Measurements from ENCODE around the gene MEIS2.

Gene MEIS2

GRCh38 chr15:37007301-37007700, 93.0 kb downstream of the MEIS2 start:
- Histone ChIP-seq H3K27me3 (ENCODE audit: control insufficient read depth in 1 of 2, insufficient read depth in 2 of 2, low read length in 2 of 2) (no peaks in the 10 kb centered on the region), H3K9me3 (ENCODE audit: control insufficient read depth in 2 of 2, low read length in 2 of 2) (no peaks in the 10 kb centered on the region), H3K4me3 (ENCODE audit: low read length in 2 of 2) (no peak overlapping the region), H3K9ac (ENCODE audit: low read length in 2 of 2) (no peak overlapping the region), H3K36me3 (ENCODE audit: control insufficient read depth in 2 of 2, insufficient read depth in 2 of 2, low read length in 2 of 2) (peaks cover 0 to 2% of the 10 kb centered on the region in 2 donors), H3K27ac (ENCODE audit: low read length) (no peak overlapping the region), H3K4me1 (ENCODE audit: control insufficient read depth, insufficient read depth, low read length) (no peaks in the 10 kb centered on the region)

DNA sequence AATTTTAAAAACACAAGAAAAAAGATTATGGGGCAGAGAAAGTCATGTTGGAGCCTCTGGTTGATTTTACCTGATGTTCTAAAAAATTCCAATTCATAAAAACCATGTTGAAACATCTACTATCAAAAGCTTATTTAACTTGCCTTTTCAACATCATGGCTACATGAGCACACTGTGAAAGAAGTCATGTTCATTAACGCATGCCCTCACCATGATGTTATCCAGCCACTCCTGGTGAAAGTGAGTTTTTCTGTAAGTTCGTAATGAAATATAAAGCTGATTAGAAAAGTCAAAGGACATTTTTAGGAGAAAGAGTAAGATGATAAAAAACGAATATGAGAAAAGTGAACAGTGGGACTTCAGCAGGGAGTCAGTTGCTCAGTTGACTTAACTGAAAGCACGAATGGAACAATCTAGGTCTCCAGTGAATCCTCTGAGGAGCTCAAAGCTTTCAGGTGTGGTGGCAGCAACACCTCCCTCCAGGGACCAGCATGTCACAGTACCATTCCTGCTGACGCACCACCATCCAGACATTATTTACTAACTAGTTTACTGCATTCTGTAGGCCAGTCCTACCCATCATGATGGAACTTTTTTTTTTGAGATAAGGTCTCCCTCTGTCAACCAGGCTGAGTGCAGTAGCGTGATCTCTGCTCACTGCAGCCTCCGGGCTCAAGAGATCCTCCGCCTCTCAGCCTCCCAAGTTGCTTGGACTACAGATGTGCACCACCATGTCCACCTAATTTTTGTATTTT, 95.2 kb downstream of the MEIS2 start:
- Histone ChIP-seq H3K9me3 (ENCODE audit: control insufficient read depth in 2 of 2, low read length in 2 of 2) (no peaks in the 10 kb centered on the region), H3K27me3 (ENCODE audit: control insufficient read depth in 1 of 2, insufficient read depth in 2 of 2, low read length in 2 of 2) (no peaks in the 10 kb centered on the region), H3K27ac (ENCODE audit: low read length) (no peak overlapping the region), H3K36me3 (ENCODE audit: control insufficient read depth in 2 of 2, insufficient read depth in 2 of 2, low read length in 2 of 2) (peaks cover 0 to 2% of the 10 kb centered on the region in 2 donors), H3K4me1 (ENCODE audit: control insufficient read depth, insufficient read depth, low read length) (no peaks in the 10 kb centered on the region), H3K9ac (ENCODE audit: low read length in 2 of 2) (no peak overlapping the region), H3K4me3 (ENCODE audit: low read length in 2 of 2) (no peak overlapping the region)

DNA sequence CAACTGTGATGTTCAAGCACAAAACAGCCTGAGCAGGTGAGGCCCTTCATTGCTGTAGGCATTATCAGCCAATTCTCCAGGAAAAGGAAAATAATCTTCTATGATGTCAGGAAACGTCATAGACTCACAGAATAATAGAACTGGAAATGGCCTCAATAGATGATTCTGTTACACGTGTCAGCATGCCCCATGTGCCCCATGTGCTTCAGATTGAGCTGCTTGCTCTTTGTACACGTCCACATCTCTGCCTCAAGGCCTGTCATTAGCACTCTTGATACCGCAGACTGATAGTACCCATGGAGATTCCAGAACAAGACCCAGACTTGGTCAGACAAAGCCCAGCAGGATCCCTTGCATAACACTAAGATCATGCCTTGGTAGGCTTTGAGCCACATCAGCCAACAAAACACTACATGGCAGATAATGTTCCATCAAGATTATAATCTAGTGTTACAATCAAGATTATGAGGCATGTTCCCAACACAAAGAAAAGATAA, 95.9 kb downstream of the MEIS2 start:
- H3K27ac ChIP-seq (ENCODE audit: low read length), result no peak overlapping the region
- no peaks in the 10 kb centered on the region for H3K4me1 ChIP-seq (ENCODE audit: control insufficient read depth, insufficient read depth, low read length)
- H3K9me3 ChIP-seq (ENCODE audit: control insufficient read depth in 2 of 2, low read length in 2 of 2), result no peaks in the 10 kb centered on the region
- no peak overlapping the region for H3K4me3 ChIP-seq (ENCODE audit: low read length in 2 of 2)
- no peaks in the 10 kb centered on the region for H3K27me3 ChIP-seq (ENCODE audit: control insufficient read depth in 1 of 2, insufficient read depth in 2 of 2, low read length in 2 of 2)
- H3K36me3 ChIP-seq (ENCODE audit: control insufficient read depth in 2 of 2, insufficient read depth in 2 of 2, low read length in 2 of 2), result peaks cover 0 to 2% of the 10 kb centered on the region in 2 donors
- H3K9ac ChIP-seq (ENCODE audit: low read length in 2 of 2), result no peak overlapping the region

DNA sequence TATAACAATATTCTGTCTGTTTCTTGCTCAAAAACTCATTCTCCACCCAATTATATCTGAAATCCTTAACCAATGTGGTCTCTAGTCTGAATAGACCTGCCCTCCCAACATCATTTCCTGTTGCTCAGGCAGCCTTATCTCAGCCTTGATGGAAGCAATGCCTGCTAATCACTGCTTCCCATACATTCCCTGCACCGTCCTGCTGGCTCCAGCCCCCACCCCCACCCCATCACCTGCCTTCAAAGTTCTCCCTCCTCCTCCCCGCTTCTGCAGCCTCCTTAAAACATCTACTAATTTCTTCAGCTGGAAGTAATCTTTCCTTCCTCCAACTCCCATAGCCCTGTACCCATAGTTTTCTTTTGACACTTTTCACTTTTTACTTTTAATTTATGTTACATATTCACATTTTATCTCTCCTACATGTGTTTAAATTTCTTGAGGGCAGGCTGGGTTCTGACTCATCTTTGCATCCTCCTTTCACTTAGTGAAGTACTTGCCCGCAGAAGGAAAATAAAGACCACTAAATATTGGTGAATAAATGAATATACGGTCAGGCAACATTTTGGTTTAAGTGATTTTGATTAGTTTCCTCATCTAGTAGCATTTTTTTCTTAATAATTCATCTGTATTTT, 98.2 kb downstream of the MEIS2 start:
- Histone ChIP-seq H3K27ac (ENCODE audit: low read length) (no peak overlapping the region), H3K9me3 (ENCODE audit: control insufficient read depth in 2 of 2, low read length in 2 of 2) (no peaks in the 10 kb centered on the region), H3K36me3 (ENCODE audit: control insufficient read depth in 2 of 2, insufficient read depth in 2 of 2, low read length in 2 of 2) (peaks cover 2 to 3% of the 10 kb centered on the region in 2 donors), H3K4me3 (ENCODE audit: low read length in 2 of 2) (no peak overlapping the region), H3K9ac (ENCODE audit: low read length in 2 of 2) (no peak overlapping the region), H3K27me3 (ENCODE audit: control insufficient read depth in 1 of 2, insufficient read depth in 2 of 2, low read length in 2 of 2) (no peaks in the 10 kb centered on the region), H3K4me1 (ENCODE audit: control insufficient read depth, insufficient read depth, low read length) (no peaks in the 10 kb centered on the region)

- peaks cover 2 to 3% of the 10 kb centered on the region in 2 donors for H3K36me3 ChIP-seq (ENCODE audit: control insufficient read depth in 2 of 2, insufficient read depth in 2 of 2, low read length in 2 of 2)
- H3K4me1 ChIP-seq (ENCODE audit: control insufficient read depth, insufficient read depth, low read length), result peaks cover 6% of the 10 kb centered on the region
- no peaks in the 10 kb centered on the region for H3K9me3 ChIP-seq (ENCODE audit: control insufficient read depth in 2 of 2, low read length in 2 of 2)
- no peak overlapping the region for H3K9ac ChIP-seq (ENCODE audit: low read length in 2 of 2)
- no peak overlapping the region for H3K27ac ChIP-seq (ENCODE audit: low read length)
- no peak overlapping the region for H3K4me3 ChIP-seq (ENCODE audit: low read length in 2 of 2)
- no peaks in the 10 kb centered on the region for H3K27me3 ChIP-seq (ENCODE audit: control insufficient read depth in 1 of 2, insufficient read depth in 2 of 2, low read length in 2 of 2)
Measured at GRCh38 chr15:37001417-37001816, 98.9 kb downstream of the MEIS2 start.

DNA sequence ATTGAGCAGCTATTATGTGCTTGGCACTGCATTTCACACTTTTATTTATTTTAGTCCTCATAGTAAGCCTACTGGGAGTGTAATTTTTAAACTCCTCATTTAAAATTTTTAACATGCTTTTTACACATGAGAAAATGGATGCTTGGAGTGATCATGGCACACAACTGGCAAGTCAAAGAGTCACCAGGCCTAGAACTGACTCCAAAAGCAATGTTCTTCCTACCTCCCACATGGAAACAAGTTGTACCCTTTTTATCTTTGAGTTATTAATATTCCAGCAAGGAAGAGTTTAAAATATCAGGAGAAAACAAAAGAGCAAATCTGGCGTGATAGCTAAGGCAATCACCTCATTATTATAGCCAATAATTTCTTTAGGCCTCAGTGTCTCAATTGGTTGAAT, 100.6 kb downstream of the MEIS2 start:
- H3K27ac ChIP-seq (ENCODE audit: low read length), result no peak overlapping the region
- no peaks in the 10 kb centered on the region for H3K9me3 ChIP-seq (ENCODE audit: control insufficient read depth in 2 of 2, low read length in 2 of 2)
- H3K27me3 ChIP-seq (ENCODE audit: control insufficient read depth in 1 of 2, insufficient read depth in 2 of 2, low read length in 2 of 2), result no peaks in the 10 kb centered on the region
- H3K4me1 ChIP-seq (ENCODE audit: control insufficient read depth, insufficient read depth, low read length), result peaks cover 7% of the 10 kb centered on the region
- H3K9ac ChIP-seq (ENCODE audit: low read length in 2 of 2), result no peak overlapping the region
- H3K36me3 ChIP-seq (ENCODE audit: control insufficient read depth in 2 of 2, insufficient read depth in 2 of 2, low read length in 2 of 2), result peaks cover 0 to 3% of the 10 kb centered on the region in 2 donors
- H3K4me3 ChIP-seq (ENCODE audit: low read length in 2 of 2), result no peak overlapping the region

GRCh38 chr15:36996538-36997181, 103.7 kb downstream of the MEIS2 start:
- no peak overlapping the region for H3K9ac ChIP-seq (ENCODE audit: low read length in 2 of 2)
- H3K9me3 ChIP-seq (ENCODE audit: control insufficient read depth in 2 of 2, low read length in 2 of 2), result no peaks in the 10 kb centered on the region
- H3K4me3 ChIP-seq (ENCODE audit: low read length in 2 of 2), result no peak overlapping the region
- H3K27me3 ChIP-seq (ENCODE audit: control insufficient read depth in 1 of 2, insufficient read depth in 2 of 2, low read length in 2 of 2), result no peaks in the 10 kb centered on the region
- peaks cover 7% of the 10 kb centered on the region for H3K4me1 ChIP-seq (ENCODE audit: control insufficient read depth, insufficient read depth, low read length)
- H3K36me3 ChIP-seq (ENCODE audit: control insufficient read depth in 2 of 2, insufficient read depth in 2 of 2, low read length in 2 of 2), result peaks cover 0 to 3% of the 10 kb centered on the region in 2 donors
- H3K27ac ChIP-seq (ENCODE audit: low read length), result no peak overlapping the region

- no peak overlapping the region for H3K9ac ChIP-seq (ENCODE audit: low read length in 2 of 2)
- peaks cover 0 to 3% of the 10 kb centered on the region in 2 donors for H3K36me3 ChIP-seq (ENCODE audit: control insufficient read depth in 2 of 2, insufficient read depth in 2 of 2, low read length in 2 of 2)
- no peak overlapping the region for H3K4me3 ChIP-seq (ENCODE audit: low read length in 2 of 2)
- H3K27me3 ChIP-seq (ENCODE audit: control insufficient read depth in 1 of 2, insufficient read depth in 2 of 2, low read length in 2 of 2), result no peaks in the 10 kb centered on the region
- peaks cover 7% of the 10 kb centered on the region for H3K4me1 ChIP-seq (ENCODE audit: control insufficient read depth, insufficient read depth, low read length)
- H3K9me3 ChIP-seq (ENCODE audit: control insufficient read depth in 2 of 2, low read length in 2 of 2), result no peaks in the 10 kb centered on the region
- H3K27ac ChIP-seq (ENCODE audit: low read length), result no peak overlapping the region
Measured at GRCh38 chr15:36996121-36996520, 104.2 kb downstream of the MEIS2 start.

DNA sequence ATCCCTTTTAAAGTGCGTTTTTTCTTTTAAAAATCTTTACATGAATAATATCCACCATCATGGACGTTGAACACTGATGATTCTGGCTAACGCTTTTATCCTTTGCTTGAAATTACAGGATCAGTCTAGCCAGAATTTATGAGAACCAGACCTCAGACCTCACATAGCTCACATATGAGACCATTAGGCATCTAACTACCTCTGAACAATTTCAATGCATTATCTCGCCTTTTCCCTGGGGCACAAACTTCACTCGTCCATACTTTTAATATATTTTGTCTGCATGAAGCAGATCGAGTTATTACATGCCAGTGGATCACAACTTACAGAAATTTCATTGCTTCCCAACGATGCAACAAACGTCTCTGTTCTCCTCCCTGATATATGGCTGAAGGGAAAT, 105.6 kb downstream of the MEIS2 start:
- Histone ChIP-seq H3K4me3 (ENCODE audit: low read length in 2 of 2) (no peak overlapping the region), H3K27me3 (ENCODE audit: control insufficient read depth in 1 of 2, insufficient read depth in 2 of 2, low read length in 2 of 2) (no peaks in the 10 kb centered on the region), H3K4me1 (ENCODE audit: control insufficient read depth, insufficient read depth, low read length) (peaks cover 7% of the 10 kb centered on the region), H3K9ac (ENCODE audit: low read length in 2 of 2) (no peak overlapping the region), H3K9me3 (ENCODE audit: control insufficient read depth in 2 of 2, low read length in 2 of 2) (no peaks in the 10 kb centered on the region), H3K27ac (ENCODE audit: low read length) (no peak overlapping the region), H3K36me3 (ENCODE audit: control insufficient read depth in 2 of 2, insufficient read depth in 2 of 2, low read length in 2 of 2) (peaks cover 0 to 3% of the 10 kb centered on the region in 2 donors)

- Histone ChIP-seq H3K27me3 (ENCODE audit: control insufficient read depth in 1 of 2, insufficient read depth in 2 of 2, low read length in 2 of 2) (no peaks in the 10 kb centered on the region), H3K27ac (ENCODE audit: low read length) (no peak overlapping the region), H3K9ac (ENCODE audit: low read length in 2 of 2) (no peak overlapping the region), H3K4me1 (ENCODE audit: control insufficient read depth, insufficient read depth, low read length) (peaks cover 10% of the 10 kb centered on the region), H3K4me3 (ENCODE audit: low read length in 2 of 2) (no peak overlapping the region), H3K9me3 (ENCODE audit: control insufficient read depth in 2 of 2, low read length in 2 of 2) (no peaks in the 10 kb centered on the region), H3K36me3 (ENCODE audit: control insufficient read depth in 2 of 2, insufficient read depth in 2 of 2, low read length in 2 of 2) (no peaks in the 10 kb centered on the region)
Measured at GRCh38 chr15:36992454-36992853, 107.9 kb downstream of the MEIS2 start.

Data from stomach smooth muscle (tissue), 2 donors.